ENCODE results near the gene PCDHB13.
"Not testable (repeated sequence)": the region's sequence is repeated elsewhere in the genome, so short reads cannot be mapped to it uniquely, and the experiment has no call there.

- not testable (repeated sequence) for TF ChIP-seq CTCF (conservative IDR thresholded peaks at IDR 0.05; ENCODE audit: low read depth, low read length); EZH2 (IDR thresholded peaks at IDR 0.05; ENCODE audit: low read length, unreplicated experiment)
Measured at GRCh38 chr5:141174291-141175104, 39.2 kb upstream of the PCDHB13 start.
